ENCODE results near the gene SLCO1C1. TPM values are rescaled to one million over a fixed set of nuclear protein-coding genes. Genes with fewer than 3 reads are reported as not detected.
"Not testable (repeated sequence)": the region's sequence is repeated elsewhere in the genome, so short reads cannot be mapped to it uniquely, and the experiment has no call there.

SLCO1C1 gene, protein sequence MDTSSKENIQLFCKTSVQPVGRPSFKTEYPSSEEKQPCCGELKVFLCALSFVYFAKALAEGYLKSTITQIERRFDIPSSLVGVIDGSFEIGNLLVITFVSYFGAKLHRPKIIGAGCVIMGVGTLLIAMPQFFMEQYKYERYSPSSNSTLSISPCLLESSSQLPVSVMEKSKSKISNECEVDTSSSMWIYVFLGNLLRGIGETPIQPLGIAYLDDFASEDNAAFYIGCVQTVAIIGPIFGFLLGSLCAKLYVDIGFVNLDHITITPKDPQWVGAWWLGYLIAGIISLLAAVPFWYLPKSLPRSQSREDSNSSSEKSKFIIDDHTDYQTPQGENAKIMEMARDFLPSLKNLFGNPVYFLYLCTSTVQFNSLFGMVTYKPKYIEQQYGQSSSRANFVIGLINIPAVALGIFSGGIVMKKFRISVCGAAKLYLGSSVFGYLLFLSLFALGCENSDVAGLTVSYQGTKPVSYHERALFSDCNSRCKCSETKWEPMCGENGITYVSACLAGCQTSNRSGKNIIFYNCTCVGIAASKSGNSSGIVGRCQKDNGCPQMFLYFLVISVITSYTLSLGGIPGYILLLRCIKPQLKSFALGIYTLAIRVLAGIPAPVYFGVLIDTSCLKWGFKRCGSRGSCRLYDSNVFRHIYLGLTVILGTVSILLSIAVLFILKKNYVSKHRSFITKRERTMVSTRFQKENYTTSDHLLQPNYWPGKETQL
- polyA plus RNA-seq (ENCODE audit: insufficient read depth in 1 of 5, insufficient read length in 5 of 5, low replicate concordance in 1 of 5): 1 to 10 TPM in 3 of 5 donors, under 1 TPM in 2; 0.59 to 2.5 (median 2.2) TPM
- long read RNA-seq, donor 1, partial matches to known transcripts: 0 of 1 reads
- long read RNA-seq, donor 1, other reads (novel, unspliced or antisense): 0 of 1 reads
- long read RNA-seq, donor 2, partial matches to known transcripts: 0 of 1 reads
- long read RNA-seq, donor 2, other reads (novel, unspliced or antisense): 0 of 1 reads
- long read RNA-seq, donor 3: 0 reads
- long read RNA-seq, donor 4: 0 reads
- long read RNA-seq, donor 5, partial matches to known transcripts: 0 of 1 reads
- long read RNA-seq, donor 5, other reads (novel, unspliced or antisense): 0 of 1 reads
- long read RNA-seq, donor 6: 0 reads
- long read RNA-seq, donor 7: 0 reads
- long read RNA-seq, donor 8: 0 reads

GRCh38 chr12:20695232-20695631 lies at the start of gene SLCO1C1:
SLCO1C1 (plus strand) TSS chr12:20695332; CDS start chr12:20699577, 4,245 bp downstream.
- DNase-seq: no peak

DNA sequence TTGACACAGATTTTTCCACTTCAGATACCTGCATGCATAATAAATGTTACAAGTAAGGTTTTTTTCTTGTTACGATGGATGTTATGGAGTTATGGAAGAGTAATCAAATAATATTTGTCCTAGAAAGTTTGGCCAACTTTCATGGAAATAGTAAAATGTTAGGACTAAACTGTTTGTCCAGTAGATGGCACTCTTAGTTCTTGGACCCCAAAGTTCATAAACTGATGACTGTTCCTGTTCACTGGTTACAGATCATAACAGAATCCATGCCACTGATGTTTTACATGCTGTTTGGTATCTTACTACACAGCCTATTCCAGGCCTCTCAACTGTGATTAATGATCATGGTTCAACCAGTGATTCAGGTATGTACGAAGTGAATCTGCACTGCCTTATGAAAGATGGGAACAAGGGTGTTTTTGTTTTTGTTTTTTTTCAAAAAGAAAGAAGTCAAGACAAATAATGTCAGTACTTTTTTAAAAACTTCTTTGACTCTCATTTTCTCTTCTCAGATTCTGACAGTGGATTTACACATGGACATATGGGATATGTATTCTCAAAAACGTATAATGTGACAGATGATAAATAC lies 48.8 kb upstream of the SLCO1C1 start:
- peak in 1 of 2 donors; percentile 15 for DNase-seq

GRCh38 chr12:20653871-20654270 lies 41.3 kb upstream of the SLCO1C1 start:
- DNase-seq: no peak

- no peak for DNase-seq
Observed at GRCh38 chr12:20656600-20656999, 38.5 kb upstream of the SLCO1C1 start.

DNA sequence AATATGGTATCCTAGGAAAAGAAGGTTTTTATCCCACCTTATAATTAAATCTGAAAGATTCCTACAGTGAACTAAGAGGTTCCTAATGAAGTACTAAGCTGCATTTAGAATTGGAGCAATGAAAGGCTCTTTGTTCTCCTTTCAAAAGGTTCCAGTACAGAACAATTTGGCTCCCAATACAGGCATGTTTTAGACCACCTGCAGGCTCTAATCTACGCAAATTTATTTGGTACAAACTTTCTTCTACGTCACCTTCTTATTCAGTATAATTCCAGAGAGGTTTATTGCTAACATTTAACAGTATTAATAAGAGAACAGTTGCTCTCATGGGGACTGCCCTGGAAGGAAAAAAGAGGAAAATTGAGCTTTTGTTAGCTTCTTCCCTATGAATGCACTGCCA lies 37.6 kb upstream of the SLCO1C1 start:
- no peak for DNase-seq

DNA sequence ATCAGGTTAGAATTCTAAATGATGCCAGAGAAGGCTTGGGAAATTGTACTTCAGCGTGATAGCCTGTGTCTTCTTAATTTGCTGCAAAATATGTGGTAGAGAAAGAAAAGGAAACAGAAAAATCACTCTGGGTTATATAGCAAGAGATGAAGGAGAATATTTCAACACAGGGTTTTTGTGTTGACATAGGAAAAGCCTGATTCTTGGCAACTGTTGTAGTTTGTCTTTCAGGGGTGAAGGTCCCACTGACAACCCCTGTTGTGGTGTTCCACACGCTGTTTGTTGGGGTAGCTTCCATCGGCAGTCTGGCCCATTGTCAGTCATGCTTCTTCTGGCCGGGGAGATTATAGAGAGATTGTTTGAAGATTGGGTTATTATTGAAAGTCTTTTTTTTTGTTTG lies 13.8 kb upstream of the SLCO1C1 start:
- no peak for DNase-seq

DNA sequence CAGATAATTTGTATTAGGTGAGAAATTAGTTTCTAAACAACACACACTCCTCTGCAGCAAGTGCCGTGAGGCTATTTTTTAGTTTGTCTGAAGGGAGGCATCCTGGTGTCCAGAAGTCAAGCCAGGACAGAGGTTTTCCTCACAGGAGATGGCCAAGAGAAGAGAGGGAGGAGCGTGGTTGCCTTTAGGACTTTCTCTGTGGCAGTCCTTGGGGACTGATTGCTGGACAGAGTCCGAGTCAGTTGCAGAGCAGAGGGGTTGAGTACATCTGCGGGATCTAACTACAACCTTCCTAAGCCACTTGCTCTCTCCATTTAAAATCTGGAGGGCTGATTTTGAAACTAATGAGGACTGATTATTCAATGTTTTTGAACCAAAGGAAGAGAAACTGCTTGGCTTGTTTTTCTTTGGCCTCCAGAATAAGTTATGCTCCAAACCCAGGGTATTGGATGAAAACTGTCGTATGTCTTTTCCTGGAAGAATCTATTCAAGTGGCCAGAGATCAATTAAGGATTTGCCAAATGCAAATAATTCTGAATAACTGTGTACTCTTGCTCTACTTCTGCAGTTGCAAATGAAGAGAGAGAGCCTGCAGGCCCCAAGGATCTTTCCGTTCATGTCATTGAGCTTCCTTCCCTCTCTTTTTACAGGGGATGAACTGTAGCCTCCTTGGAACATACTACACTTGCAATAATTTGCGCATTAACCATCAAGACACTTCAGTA lies 1.2 kb downstream of the SLCO1C1 start:
- DNase-seq: no peak

- DNase-seq: no peak
Observed at GRCh38 chr12:20701106-20701505, 6.0 kb downstream of the SLCO1C1 start.

- DNase-seq: no peak
Observed at GRCh38 chr12:20704860-20705259, 9.7 kb downstream of the SLCO1C1 start.

- DNase-seq: no peak
Observed at GRCh38 chr12:20711846-20712245, 16.7 kb downstream of the SLCO1C1 start.

DNA sequence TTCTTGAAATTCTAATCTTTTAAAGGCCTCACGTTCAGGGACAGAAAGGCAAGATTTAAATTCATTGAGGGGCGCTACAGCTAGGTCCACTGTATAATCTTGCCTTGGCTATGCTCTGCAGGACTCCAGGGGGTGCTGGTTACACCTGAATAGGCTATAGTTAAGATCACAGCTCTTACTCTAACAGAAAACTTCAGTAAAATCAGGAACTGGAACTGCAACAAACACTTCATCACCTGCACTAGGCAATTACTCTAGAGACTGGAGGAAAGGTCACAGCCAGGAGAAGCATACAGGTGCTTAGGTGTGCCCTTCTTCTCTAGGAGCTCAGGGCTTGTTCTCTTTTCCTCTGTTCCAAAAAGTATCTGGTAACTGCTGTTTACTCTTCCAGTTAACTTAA lies 20.9 kb downstream of the SLCO1C1 start:
- no peak for DNase-seq

DNA sequence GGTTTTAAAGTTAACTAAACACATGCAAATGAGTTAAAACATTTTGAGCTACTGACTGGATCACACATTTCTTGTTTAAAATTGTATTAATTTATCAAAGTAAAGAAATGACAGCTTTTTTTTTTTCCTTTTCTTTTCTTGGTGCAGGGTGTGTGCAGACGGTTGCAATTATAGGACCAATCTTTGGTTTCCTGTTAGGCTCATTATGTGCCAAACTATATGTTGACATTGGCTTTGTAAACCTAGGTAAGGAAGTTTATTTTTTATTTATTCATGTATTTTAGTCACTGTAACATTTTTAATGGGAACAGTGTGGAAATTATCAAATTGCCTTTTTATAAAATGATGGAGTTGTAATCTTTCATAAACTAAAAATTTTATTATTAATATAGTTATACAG lies 21.9 kb downstream of the SLCO1C1 start:
- no peak for DNase-seq

DNA sequence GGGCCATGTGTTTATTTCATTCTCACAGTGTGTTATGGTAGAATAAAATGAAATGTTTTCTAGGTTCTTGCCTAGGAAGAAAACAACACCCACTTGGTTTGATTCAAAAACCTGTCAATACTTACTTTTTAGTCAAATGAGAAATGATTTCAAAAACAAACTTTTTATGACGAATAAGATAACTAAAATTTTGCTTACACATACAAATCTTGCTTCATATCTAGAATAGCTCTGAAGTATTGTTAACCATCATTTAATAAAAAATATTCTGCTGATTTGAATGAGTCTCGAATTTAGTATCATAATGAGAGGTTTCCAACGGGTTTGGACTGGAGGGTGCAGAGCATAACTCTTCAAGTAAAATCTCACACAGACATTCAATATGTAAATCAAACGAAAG lies 23.2 kb downstream of the SLCO1C1 start:
- DNase-seq: no peak

GRCh38 chr12:20722142-20722541 lies 27.0 kb downstream of the SLCO1C1 start:
- no peak for DNase-seq

DNA sequence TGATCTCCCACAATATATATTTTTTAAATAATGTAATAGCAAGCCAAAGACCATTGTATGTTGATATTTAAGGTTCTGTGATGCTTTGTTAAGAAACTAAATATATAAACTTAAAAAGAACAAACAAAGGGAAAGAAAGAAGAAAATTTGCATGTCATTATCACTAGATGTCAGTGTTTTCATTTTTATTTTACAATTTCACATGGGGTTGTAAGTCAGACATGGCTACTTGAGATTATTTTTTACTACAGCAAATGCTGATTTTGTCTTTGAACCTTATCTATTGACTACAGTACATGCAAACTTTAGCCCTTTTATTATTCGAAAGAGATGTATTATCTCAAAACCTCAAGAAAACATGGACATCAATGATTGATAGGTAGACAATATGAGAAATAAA lies 36.1 kb downstream of the SLCO1C1 start:
- DNase-seq: no peak

DNA sequence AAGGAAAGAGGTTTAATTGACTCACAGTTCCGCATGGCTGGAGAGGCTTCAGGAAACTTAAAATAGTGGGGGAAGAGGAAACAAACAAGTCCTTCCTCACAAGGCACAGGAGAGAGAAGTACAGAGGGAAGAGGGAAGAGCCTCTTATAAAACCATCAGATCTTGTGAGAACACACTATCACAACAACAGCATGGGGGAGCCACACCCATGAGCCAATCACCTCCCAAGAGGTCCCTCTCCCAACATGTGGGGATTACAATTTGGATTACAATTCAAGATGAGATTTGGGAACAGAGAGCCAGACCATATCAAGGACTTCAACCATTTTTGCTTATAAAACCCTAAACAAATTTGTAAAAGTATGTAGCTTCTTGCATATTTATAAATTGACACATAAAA lies 45.8 kb downstream of the SLCO1C1 start:
- DNase-seq: no peak

DNA sequence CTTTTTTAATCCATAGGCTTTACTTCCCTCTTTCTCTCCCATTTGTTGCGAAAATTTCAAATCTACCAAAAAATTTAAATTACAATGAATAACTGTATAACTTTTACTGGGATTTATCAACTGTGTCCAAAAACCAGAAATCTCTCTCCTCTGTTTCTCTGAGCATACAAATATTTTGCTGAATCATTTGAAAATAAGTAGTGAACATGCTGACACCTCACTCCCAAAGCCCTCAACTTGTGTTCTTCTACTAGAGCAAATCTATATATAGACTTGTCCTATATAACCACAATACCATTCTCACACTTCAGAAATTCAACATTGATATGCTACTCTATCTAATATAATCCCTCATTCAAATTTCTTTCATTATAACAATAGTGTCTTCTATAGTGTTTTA lies 53.1 kb downstream of the SLCO1C1 start:
- DNase-seq: no peak

DNA sequence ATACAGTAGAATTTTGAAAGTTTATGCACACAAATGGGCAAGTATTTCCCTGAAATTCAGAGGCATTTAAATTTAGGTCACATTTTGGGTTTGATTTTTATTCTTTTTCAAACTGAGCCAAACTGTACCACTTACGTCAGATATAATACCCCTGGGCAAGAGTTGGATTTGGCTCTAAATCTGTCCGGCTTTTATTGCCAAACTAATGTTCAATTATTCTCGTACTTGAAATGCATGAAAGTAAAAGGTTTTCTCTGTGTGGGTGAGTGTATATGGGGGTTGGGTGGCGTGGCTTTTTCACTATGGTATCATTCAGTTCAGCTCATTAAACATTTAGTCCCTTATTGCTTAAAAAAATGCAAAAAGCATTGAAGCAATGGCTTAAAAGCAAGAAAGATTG lies 55.9 kb downstream of the SLCO1C1 start:
- DNase-seq: no peak

DNA sequence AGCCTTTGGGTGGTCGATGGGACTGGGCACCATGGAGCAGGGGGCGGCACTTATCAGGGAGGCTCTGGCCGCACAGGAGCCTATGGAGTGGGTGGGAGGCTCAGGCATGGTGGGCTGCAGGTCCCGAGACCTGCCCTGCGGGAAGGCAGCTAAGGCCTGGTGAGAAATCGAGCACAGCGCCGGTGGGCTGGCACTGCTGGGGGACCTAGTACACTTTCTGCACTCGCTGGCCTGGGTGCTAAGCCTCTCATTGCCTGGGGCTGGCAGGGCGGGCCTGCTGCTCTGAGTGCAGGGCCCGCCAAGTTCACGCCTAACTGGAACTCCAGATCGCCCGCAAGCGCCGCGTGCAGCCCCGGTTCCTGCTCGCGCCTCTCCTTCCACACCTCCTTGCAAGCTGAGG lies 82.3 kb downstream of the SLCO1C1 start:
- no peak for DNase-seq

GRCh38 chr12:20778969-20779368 lies 83.8 kb downstream of the SLCO1C1 start:
- no peak for DNase-seq

DNA sequence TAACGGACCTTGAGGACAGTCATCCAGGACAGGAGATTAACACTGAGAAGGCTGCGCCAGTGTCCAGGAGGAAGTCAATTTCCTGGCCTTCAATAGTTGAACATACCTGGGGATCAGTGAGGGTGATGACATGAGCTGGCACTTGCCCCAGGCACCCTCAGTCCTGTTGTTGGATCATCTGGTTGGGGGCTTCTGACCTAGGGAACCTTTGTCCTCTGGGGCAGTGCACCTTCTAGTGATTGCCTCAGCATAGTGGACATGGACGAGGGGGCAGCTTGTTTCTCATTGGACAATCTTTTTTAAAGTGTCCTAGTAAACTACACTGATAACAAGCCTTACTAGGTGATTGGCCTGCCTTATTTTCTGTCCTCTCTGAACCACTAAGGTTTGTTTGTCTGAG lies 84.8 kb downstream of the SLCO1C1 start:
- DNase-seq: not testable (repeated sequence)
